CD4-positive, alpha-beta T cell (primary cell): ENCODE data around the gene RFNG. TPM values are rescaled to one million over a fixed set of nuclear protein-coding genes. Genes with fewer than 3 reads are reported as not detected.

Experiments used
- ATAC-seq: fragments of 200-7000 bp; cut with Tn5 transposase; one replicate; pipeline ENCODE4 v1.10.0; 2022; ENCODE audit warnings: mild to moderate bottlenecking; ENCODE audit not compliant: poor library complexity
- CTCF ChIA-PET: fragments of 350-600 bp; sonication (Branson Sonifier 250); formaldehyde crosslinking; loops from one replicate; lab custom pipeline; 2021; ENCODE audit warnings: antibody characterized with exemption, inconsistent platforms; lab: Charles Lee
- POLR2A ChIA-PET: fragments of 350-600 bp; sonication (Branson Sonifier 250); formaldehyde crosslinking; loops from one replicate; lab custom pipeline; 2021; ENCODE audit warnings: antibody characterized with exemption, inconsistent platforms; lab: Charles Lee
- DNase-seq, 14 experiments: peaks; one replicate each; pipeline ENCODE4 v3.0.0-alpha.2; 2013 to 2020; ENCODE audit warnings: mixed read lengths in 2 of 14
- H3K27ac ChIP-seq, 2 donors: one replicate each; pipeline versions ENCODE4 v1.5.1 to v1.7.0; 2013; ENCODE audit warnings: low read length in 2 of 2, low read depth in 1 of 2, mild to moderate bottlenecking in 1 of 2
- H3K27me3 ChIP-seq, 2 experiments: 1 replicate in 1 of 2; 2 replicates in 1 of 2; pipeline versions ENCODE4 v1.6.1 to v1.7.0; 2013; ENCODE audit warnings: low read length in 2 of 2, control low read depth in 1 of 2, mild to moderate bottlenecking in 1 of 2, moderate library complexity in 1 of 2; ENCODE audit not compliant: insufficient read depth in 2 of 2, control insufficient read depth in 1 of 2
- H3K36me3 ChIP-seq: one replicate; pipeline ENCODE4 v1.6.1; 2013; ENCODE audit warnings: low read length, control low read depth; ENCODE audit not compliant: insufficient read depth
- H3K4me1 ChIP-seq: one replicate; pipeline ENCODE4 v1.6.1; 2013; ENCODE audit warnings: low read length, control low read depth; ENCODE audit not compliant: insufficient read depth
- H3K4me3 ChIP-seq: one replicate; pipeline ENCODE4 v1.5.1; 2013; ENCODE audit warnings: mild to moderate bottlenecking, low read length, moderate library complexity
- H3K9me3 ChIP-seq, 2 experiments: 1 replicate in 1 of 2; 2 replicates in 1 of 2; pipeline versions ENCODE4 v1.6.1 to v1.7.0; 2013; ENCODE audit warnings: low read length in 2 of 2, mild to moderate bottlenecking in 2 of 2, control low read depth in 1 of 2, moderate library complexity in 1 of 2; ENCODE audit not compliant: control insufficient read depth in 1 of 2, insufficient read depth in 1 of 2
- H3K27ac Mint-ChIP-seq: one replicate; pipeline ENCODE4 v1.8.0; 2020; ENCODE audit warnings: mixed read lengths
- H3K27me3 Mint-ChIP-seq: one replicate; pipeline ENCODE4 v1.8.0; 2021; ENCODE audit warnings: mixed read lengths
- H3K36me3 Mint-ChIP-seq: one replicate; pipeline ENCODE4 v1.8.0; 2021; ENCODE audit warnings: low read depth, mixed read lengths
- H3K4me1 Mint-ChIP-seq: one replicate; pipeline ENCODE4 v1.8.0; 2021; ENCODE audit warnings: low read depth, mixed read lengths
- H3K4me3 Mint-ChIP-seq: one replicate; pipeline ENCODE4 v1.8.0; 2020; ENCODE audit warnings: mild to moderate bottlenecking, mixed read lengths
- H3K9me3 Mint-ChIP-seq: one replicate; pipeline ENCODE4 v1.8.0; 2020; ENCODE audit warnings: mixed read lengths
- CTCF ChIP-seq: fragments of 200-600 bp; IDR thresholded peaks from one replicate; pipeline ENCODE4 v1.8.0; 2022; ENCODE audit warnings: antibody characterized with exemption, mild to moderate bottlenecking
- intact Hi-C, 2 experiments: fragments of 100-400 bp; cut with DNase I in 1 of 2; cut with micrococcal nuclease in 1 of 2; formaldehyde crosslinking; loops; one replicate each; pipeline versions ENCODE4 v1.15.1 to v1.9.0; 2023 to 2025; cut with DNase I, micrococcal nuclease
- total RNA-seq, 174 experiments: library from RNA in 2 of 174; stranded (reverse) in 2 of 174; gene quantifications; one replicate each; pipeline ENCODE4 v1.2.3 and lab custom pipeline; 2021 to 2026

The RFNG gene
- total RNA-seq, 2 experiments from 2014 or later: 28.1 to 31.2 TPM

GRCh38 chr17:82053130-82053529 is 1.5 kb upstream of the RFNG start:
- CTCF ChIA-PET: no interaction called here
- no peak overlapping the region for H3K4me3 ChIP-seq
- Mint-ChIP-seq H3K36me3 (peaks cover 15% of the 10 kb centered on the region), H3K27ac (peak overlapping the region; percentile 39), H3K9me3 (no peaks in the 10 kb centered on the region), H3K4me1 (peaks cover 8% of the 10 kb centered on the region), H3K4me3 (peak overlapping the region; percentile 80), H3K27me3 (no peaks in the 10 kb centered on the region)
- no peak for TF ChIP-seq CTCF
- H3K27ac ChIP-seq: no peak overlapping the region
- no peaks in the 10 kb centered on the region for H3K27me3 ChIP-seq
- H3K36me3 ChIP-seq: peaks cover 43% of the 10 kb centered on the region
- DNase-seq (no peak), ATAC-seq (no peak)
- POLR2A ChIA-PET: interaction anchor here (1.0 to 4.1 kb wide), 2 partner anchors 11 to 68 kb away, joined by 3 to 16 read pairs; partner anchors contain the start of gene DUS1L
- peaks cover 41% of the 10 kb centered on the region for H3K4me1 ChIP-seq
- no peaks in the 10 kb centered on the region for H3K9me3 ChIP-seq
- intact Hi-C loops: loop anchor here in 1 of 2 experiments (5.0 kb wide), 1 partner anchor 44 kb away; the partner anchor contains the start of gene FASN

- no peak for ATAC-seq
- Mint-ChIP-seq H3K36me3 (peaks cover 13% of the 10 kb centered on the region), H3K4me1 (peaks cover 10% of the 10 kb centered on the region), H3K27ac (peak overlapping the region; percentile 39), H3K27me3 (no peaks in the 10 kb centered on the region), H3K9me3 (no peaks in the 10 kb centered on the region), H3K4me3 (peak overlapping the region; percentile 80)
- intact Hi-C loops: loop anchor here in 1 of 2 experiments (5.0 kb wide), 1 partner anchor 45 kb away; the partner anchor contains the start of gene FASN
- TF ChIP-seq CTCF: no peak
- ChIA-PET CTCF (interaction anchor here (1.0 to 1.1 kb wide), 2 partner anchors 15 to 22 kb away, joined by 3 to 5 read pairs; partner anchors contain the start of gene DCXR), POLR2A (interaction anchor here (1.0 to 4.1 kb wide), 4 partner anchors 12 to 74 kb away, joined by 3 to 16 read pairs (median 6); partner anchors contain the start of genes DCXR and DUS1L)
- Histone ChIP-seq H3K4me3 (peak overlapping the region; percentile 75), H3K9me3 (no peaks in the 10 kb centered on the region), H3K36me3 (peaks cover 38% of the 10 kb centered on the region), H3K4me1 (peaks cover 41% of the 10 kb centered on the region), H3K27me3 (no peaks in the 10 kb centered on the region), H3K27ac (no peak overlapping the region)
- no peak for DNase-seq
These were observed 1.0 kb upstream of the RFNG start for GRCh38 chr17:82052638-82053059.

GRCh38 chr17:82050761-82051641 is 610 bp downstream of the RFNG start:
- no peak overlapping the region for H3K27ac ChIP-seq
- Mint-ChIP-seq H3K27ac (peak overlapping the region; percentile 71), H3K9me3 (no peaks in the 10 kb centered on the region), H3K36me3 (peaks cover 16% of the 10 kb centered on the region), H3K27me3 (no peaks in the 10 kb centered on the region), H3K4me1 (peaks cover 14% of the 10 kb centered on the region), H3K4me3 (peak overlapping the region; percentile 86)
- peak; percentile 28 for ATAC-seq
- POLR2A ChIA-PET: interaction anchor here (0.7 to 4.1 kb wide), 4 partner anchors 13 to 28 kb away, joined by 4 to 16 read pairs (median 8); partner anchors contain the start of genes CENPX, DCXR, DUS1L and LRRC45
- H3K27me3 ChIP-seq: no peaks in the 10 kb centered on the region
- H3K4me3 ChIP-seq: peak overlapping the region; percentile 53
- CTCF ChIA-PET: interaction anchor here (2.0 kb wide), 1 partner anchor 21 kb away, joined by 8 read pairs; no protein-coding TSS in a partner anchor
- H3K4me1 ChIP-seq: peaks cover 41% of the 10 kb centered on the region
- peaks cover 27% of the 10 kb centered on the region for H3K36me3 ChIP-seq
- no peaks in the 10 kb centered on the region for H3K9me3 ChIP-seq
- no peak for DNase-seq
- TF ChIP-seq CTCF: no peak
- intact Hi-C loops: loop anchor here (1.0 to 5.0 kb wide), 4 partner anchors 14 to 160 kb away; partner anchors contain the start of genes DUS1L (in 2 of the 2), ALYREF (in 1 of the 2), ANAPC11 (in 1 of the 2) and FASN (in 1 of the 2)
